ENCODE results near the gene SCO2. TPM values are rescaled to one million over a fixed set of nuclear protein-coding genes. Genes with fewer than 3 reads are reported as not detected.
"Not testable (repeated sequence)": the region's sequence is repeated elsewhere in the genome, so short reads cannot be mapped to it uniquely, and the experiment has no call there.

Gene SCO2
- total RNA-seq, 1 experiment from 2014 or later: 9.5 TPM

- DNase-seq (ENCODE audit: low spot score): no peak
Measured at GRCh38 chr22:50550395-50550794, 25.0 kb upstream of the SCO2 start.

DNA sequence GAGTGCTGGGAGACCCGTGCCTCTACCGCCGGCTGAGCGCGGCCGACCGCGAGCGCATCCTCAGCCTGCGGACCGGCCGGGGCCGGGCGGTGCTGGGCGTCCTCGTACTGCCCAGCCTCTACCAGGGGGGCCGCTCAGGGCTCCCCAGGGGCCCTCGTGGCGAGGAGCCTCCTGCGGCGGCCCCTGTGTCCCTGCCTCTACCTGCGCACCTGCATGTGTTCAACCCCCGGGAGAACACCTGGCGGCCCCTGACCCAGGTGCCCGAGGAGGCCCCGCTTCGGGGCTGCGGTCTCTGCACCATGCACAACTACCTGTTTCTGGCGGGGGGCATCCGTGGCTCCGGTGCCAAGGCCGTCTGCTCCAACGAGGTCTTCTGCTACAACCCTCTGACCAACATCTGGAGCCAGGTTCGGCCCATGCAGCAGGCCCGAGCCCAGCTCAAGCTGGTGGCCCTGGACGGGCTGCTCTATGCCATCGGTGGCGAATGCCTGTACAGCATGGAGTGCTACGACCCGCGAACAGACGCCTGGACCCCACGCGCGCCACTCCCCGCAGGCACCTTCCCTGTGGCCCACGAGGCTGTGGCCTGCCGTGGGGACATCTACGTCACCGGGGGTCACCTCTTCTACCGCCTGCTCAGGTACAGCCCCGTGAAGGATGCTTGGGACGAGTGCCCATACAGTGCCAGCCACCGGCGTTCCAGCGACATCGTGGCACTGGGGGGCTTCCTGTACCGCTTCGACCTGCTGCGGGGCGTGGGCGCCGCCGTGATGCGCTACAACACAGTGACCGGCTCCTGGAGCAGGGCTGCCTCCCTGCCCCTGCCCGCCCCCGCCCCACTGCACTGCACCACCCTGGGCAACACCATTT is 23.8 kb upstream of the SCO2 start:
- DNase-seq (ENCODE audit: low spot score): no peak

GRCh38 chr22:50548040-50548920 is 22.9 kb upstream of the SCO2 start:
- no peak for DNase-seq (ENCODE audit: low spot score)

GRCh38 chr22:50547263-50547985 is 22.0 kb upstream of the SCO2 start:
- no peak for DNase-seq (ENCODE audit: low spot score)

GRCh38 chr22:50546326-50547262 is 21.2 kb upstream of the SCO2 start:
- DNase-seq (ENCODE audit: low spot score): no peak

DNA sequence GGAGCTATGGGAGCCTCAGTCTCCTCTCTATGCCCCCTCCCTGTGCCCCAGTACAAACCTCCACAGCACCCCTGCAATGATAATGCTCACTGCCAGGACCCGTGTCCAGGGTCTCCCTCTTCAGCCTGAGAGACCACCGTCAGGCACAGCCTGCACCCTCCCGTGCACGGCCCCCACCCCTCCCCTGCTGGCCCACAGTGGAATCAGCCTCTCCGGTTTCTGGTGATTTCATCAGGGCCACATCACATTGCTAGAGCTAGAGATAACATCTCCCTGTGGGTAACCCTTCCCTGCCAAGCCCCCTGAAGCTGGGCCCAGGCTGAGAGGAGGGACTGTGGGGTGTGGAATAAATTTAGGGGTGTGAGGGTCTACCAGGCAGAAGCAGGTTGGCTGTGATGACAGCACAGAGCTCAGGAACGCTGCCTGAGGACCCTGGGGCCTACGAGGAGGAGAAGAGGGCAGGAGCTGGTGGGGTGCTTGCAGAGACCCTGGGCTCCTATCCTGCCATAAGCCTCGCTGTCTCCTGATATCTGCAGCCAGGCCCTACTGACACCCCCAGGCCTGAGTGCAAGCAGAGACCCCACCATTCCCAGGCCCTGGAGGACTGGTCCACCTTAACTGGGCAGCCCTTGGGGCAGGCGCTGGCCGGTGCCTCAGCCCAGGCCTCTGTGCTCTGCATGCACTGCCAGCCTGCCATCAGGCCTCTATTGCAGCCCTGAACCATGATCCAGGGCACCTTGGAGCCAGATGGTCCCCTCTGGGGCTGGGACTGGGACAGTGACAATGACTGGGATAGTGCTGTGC is 20.3 kb upstream of the SCO2 start, which contains the start of gene KLHDC7B:
TSS of gene KLHDC7B (plus strand) at position 378 of the 804 bp plus-strand sequence. CDS start at position 723, 345 bp downstream.
- no peak for DNase-seq (ENCODE audit: low spot score)

GRCh38 chr22:50544746-50545253 is 19.4 kb upstream of the SCO2 start:
- no peak for DNase-seq (ENCODE audit: low spot score)

DNA sequence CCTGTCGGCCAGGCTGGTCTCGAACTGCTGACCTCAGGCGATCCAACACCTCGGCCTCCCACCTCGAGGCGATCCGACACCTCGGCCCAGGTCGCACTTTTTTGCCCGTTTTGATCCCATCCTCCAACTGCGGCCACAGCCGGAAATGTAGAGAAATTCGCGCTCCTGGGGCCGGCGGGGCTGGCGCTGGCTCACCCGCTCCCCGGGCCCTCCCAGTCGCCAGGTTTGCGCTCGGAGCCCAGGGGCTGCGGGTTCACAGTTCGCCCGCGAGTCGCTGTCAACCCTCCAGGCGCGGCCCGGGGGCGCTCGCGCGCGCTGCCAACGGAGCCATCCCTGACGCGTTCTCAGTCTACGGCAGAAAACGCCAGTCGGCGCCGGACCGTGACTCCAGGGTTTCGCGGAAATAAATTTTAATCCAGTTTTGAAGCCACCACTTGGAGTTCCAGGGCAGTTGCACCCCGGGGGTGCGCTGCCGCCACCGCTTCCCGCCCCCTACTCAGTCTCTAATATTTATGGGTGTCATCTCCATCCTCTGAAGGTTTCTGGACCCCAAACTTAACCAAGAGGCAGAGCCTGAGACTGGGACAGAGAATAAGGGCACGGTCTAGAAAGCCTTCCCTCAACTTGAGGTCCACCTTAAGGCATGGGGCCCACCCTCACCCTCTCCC is 18.8 kb upstream of the SCO2 start:
- no peak for DNase-seq (ENCODE audit: low spot score)

- DNase-seq (ENCODE audit: low spot score): no peak
Measured at GRCh38 chr22:50542416-50542927, 17.1 kb upstream of the SCO2 start.

DNA sequence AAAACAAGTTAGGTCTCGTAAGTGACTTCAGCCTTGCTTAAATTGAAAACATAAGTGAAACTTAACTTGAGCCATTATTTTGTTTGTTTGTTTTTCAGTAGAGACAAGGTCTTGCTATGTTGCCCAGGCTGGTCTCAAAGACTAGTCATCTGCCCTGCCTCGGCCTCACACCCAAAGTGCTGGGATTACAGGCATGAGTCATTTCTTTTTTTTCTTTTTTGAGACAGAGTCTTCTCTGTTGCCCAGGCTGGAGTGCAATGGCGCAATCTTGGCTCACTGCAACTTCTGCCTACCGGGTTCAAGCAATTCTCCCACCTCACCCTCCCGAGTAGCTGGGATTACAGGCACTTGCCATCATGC is 16.2 kb upstream of the SCO2 start:
- peak; percentile 41 for DNase-seq (ENCODE audit: low spot score)

GRCh38 chr22:50540381-50540780 is 15.0 kb upstream of the SCO2 start:
- no peak for DNase-seq (ENCODE audit: low spot score)

DNA sequence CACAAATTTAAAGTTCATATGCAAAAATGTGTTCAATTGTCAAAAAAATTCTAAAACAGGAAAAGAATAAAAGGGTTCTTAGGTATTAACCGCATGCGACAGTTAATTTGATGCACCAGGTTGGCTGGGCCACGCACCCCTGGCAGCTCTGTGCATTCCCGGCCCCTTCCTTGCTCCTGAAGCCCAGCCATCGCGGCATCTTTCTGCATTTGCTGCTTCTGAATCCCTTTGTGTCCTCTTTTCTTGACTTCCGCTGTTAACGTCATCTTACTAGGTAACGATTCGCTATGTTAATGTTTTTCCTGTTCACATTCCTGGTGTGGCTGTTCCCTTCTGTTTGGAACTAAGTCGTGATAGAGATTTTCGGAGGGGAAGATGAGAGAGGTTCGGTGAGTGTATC is 12.4 kb upstream of the SCO2 start:
- DNase-seq (ENCODE audit: low spot score): no peak

DNA sequence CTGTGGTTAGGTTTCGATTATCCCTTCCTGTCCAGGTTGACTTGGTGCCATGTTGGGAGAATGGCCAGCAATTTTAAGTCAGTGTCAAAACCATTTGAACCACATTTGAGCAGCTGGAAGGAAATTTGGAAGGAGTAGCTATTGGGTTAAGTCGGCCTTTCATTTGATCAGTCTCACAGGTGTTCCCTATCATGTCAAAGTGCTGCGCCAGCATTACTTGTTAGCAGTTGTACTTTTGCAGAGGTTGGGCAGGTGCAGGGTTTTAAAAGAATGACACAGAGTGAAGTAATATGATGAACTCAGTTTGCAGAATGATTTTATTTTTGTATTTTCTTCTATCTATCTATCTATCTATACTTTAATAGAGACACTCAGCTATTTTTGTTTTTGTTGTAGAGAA is 10.8 kb upstream of the SCO2 start:
- DNase-seq (ENCODE audit: low spot score): no peak

DNA sequence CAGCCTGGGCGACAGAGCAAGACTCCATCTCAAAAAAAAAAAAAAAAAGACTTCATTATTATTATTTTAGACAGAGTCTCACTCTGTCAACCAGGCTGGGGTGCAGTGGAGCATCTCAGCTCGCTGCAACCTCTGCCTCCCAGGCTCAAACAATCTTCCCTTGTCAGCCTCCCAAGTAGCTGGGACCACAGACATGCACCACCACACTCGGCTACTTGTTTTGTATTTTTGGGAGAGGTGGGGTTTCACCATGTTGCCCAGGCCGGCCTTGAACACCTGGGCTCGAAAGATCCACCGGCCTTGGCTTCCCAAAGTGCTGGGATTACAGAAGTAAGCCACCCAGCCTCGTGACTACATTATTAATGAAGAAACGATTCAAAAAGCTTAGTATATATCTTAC is 9.7 kb upstream of the SCO2 start:
- DNase-seq (ENCODE audit: low spot score): no peak

DNA sequence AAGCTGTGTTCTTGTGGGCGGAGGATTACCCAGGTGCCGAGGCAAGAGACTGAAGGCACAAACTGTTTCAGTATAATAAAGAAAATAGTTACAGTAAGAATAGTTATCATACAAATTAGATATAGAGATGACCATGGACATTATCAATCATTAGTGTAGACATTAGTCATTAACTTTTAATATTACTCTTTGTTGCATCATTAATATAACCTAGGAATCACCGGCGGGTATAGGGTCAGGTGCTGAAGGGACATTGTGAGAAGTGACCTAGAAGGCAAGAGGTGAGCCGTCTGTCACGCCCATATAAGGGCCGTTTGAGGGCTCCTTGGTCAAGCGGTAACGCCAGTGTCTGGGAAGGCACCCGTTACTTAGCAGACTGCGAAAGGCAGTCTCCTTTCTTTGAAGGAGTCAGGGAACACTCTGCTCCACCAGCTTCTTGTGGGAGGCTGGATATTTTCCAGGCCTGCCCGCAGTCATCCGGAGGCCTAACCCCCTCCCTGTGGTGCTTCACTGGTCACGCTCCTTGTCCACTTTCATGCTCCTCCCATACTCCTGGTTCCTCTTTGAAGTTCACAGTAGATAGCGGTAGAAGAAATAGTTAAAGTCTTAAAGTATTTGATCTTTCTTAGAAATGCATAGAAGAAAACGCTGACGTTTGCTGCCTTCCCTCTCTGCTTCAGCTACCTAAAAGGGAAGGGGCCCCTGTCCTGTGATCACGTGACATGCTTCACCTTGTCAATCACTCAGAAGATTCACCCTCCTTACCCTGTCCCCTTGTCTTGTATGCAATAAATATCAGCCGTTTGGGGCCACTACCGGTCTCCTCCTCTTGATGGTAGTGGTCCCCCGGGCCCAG is 8.7 kb upstream of the SCO2 start:
- DNase-seq (ENCODE audit: low spot score): not testable (repeated sequence)

- DNase-seq (ENCODE audit: low spot score): no peak
Measured at GRCh38 chr22:50532824-50533796, 7.7 kb upstream of the SCO2 start.

Data from A172 (cell line).